SK-N-SH treated with all-trans-retinoic acid at 6 μM for 48 hours (cell line): ENCODE measurements around the gene CD96.

Experiments used
- ATAC-seq: fragments of 200-7000 bp; cut with Tn5 transposase; 3 replicates; pipeline ENCODE4 v1.9.1; 2020; ENCODE audit warnings: mild to moderate bottlenecking, moderate library complexity
- BACH2 ChIP-seq: fragments of 250-450 bp; sonication (Bioruptor Pico); IDR thresholded peaks from 2 replicates; pipeline ENCODE4 v1.9.0; 2021; ENCODE audit warnings: mild to moderate bottlenecking, borderline replicate concordance
- CSDC2 ChIP-seq: fragments of 250-450 bp; sonication (Bioruptor Pico); IDR thresholded peaks from 2 replicates; pipeline ENCODE4 v1.5.0; 2020; ENCODE audit warnings: mild to moderate bottlenecking, moderate library complexity
- CSRNP3 ChIP-seq: fragments of 250-450 bp; sonication (Bioruptor Pico); IDR thresholded peaks from 2 replicates; pipeline ENCODE4 v1.5.1; 2021; ENCODE audit warnings: mild to moderate bottlenecking, moderate library complexity
- ESRRG ChIP-seq: fragments of 250-450 bp; sonication (Bioruptor Pico); IDR thresholded peaks from 2 replicates; pipeline ENCODE4 v1.6.1; 2021; ENCODE audit warnings: mild to moderate bottlenecking
- GLIS3 ChIP-seq: fragments of 250-450 bp; sonication (Bioruptor Pico); IDR thresholded peaks from 2 replicates; pipeline ENCODE4 v1.5.0; 2020; ENCODE audit warnings: mild to moderate bottlenecking, moderate library complexity
- ISL1 ChIP-seq: fragments of 250-450 bp; sonication (Bioruptor Pico); IDR thresholded peaks from 2 replicates; pipeline ENCODE4 v2.1.2; 2022; ENCODE audit warnings: mild to moderate bottlenecking, moderate library complexity
- OSR1 ChIP-seq: fragments of 250-450 bp; sonication (Bioruptor Pico); IDR thresholded peaks from 2 replicates; pipeline ENCODE4 v1.8.0; 2022; ENCODE audit warnings: moderate library complexity, mild to moderate bottlenecking, inconsistent platforms
- POU6F1 ChIP-seq: fragments of 250-450 bp; sonication (Bioruptor Pico); IDR thresholded peaks from 2 replicates; pipeline ENCODE4 v1.8.0; 2021; ENCODE audit warnings: low read depth, mild to moderate bottlenecking, moderate library complexity, borderline replicate concordance
- PPARA ChIP-seq: fragments of 250-450 bp; sonication (Bioruptor Pico); IDR thresholded peaks from 2 replicates; pipeline ENCODE4 v1.5.0; 2020; ENCODE audit warnings: mild to moderate bottlenecking, borderline replicate concordance
- RARB ChIP-seq: fragments of 250-450 bp; sonication (Bioruptor Pico); IDR thresholded peaks from 2 replicates; pipeline ENCODE4 v1.8.0; 2021; ENCODE audit warnings: mild to moderate bottlenecking, moderate library complexity
- SNAI2 ChIP-seq: fragments of 250-450 bp; sonication (Bioruptor Pico); IDR thresholded peaks from 2 replicates; pipeline ENCODE4 v1.5.0; 2020; ENCODE audit warnings: mild to moderate bottlenecking, moderate library complexity
- TCF4 ChIP-seq: fragments of 250-450 bp; sonication (Bioruptor Pico); IDR thresholded peaks from 2 replicates; pipeline ENCODE4 v1.8.0; 2021; ENCODE audit warnings: mild to moderate bottlenecking, moderate library complexity, borderline replicate concordance
- TOX ChIP-seq: fragments of 250-450 bp; sonication (Bioruptor Pico); IDR thresholded peaks from 2 replicates; pipeline ENCODE4 v1.8.0; 2021; ENCODE audit warnings: mild to moderate bottlenecking, moderate library complexity, borderline replicate concordance
- TSHZ2 ChIP-seq: fragments of 250-450 bp; sonication (Bioruptor Pico); IDR thresholded peaks from 2 replicates; pipeline ENCODE4 v1.5.0; 2020; ENCODE audit warnings: mild to moderate bottlenecking, moderate library complexity
- ZC3H10 ChIP-seq: fragments of 250-450 bp; sonication (Bioruptor Pico); IDR thresholded peaks from 2 replicates; pipeline ENCODE4 v1.5.1; 2021; ENCODE audit warnings: mild to moderate bottlenecking, moderate library complexity
- ZFP3 ChIP-seq: fragments of 250-450 bp; sonication (Bioruptor Pico); IDR thresholded peaks from 2 replicates; pipeline ENCODE4 v1.5.0; 2020; ENCODE audit warnings: mild to moderate bottlenecking, moderate library complexity
- ZFP30 ChIP-seq: fragments of 450-650 bp; formaldehyde crosslinking; IDR thresholded peaks from 2 replicates; pipeline ENCODE4 v1.5.0; 2022; ENCODE audit warnings: mild to moderate bottlenecking, moderate library complexity
- ZNF565 ChIP-seq: fragments of 450-650 bp; formaldehyde crosslinking; conservative IDR thresholded peaks from 2 replicates; pipeline ENCODE4 v1.5.0; 2020; ENCODE audit warnings: low read depth, mild to moderate bottlenecking, moderate library complexity
- ZNF70 ChIP-seq: fragments of 450-650 bp; formaldehyde crosslinking; IDR thresholded peaks from 2 replicates; pipeline ENCODE4 v1.5.0; 2020; ENCODE audit warnings: mild to moderate bottlenecking, moderate library complexity
- ZNF8 ChIP-seq: fragments of 450-650 bp; formaldehyde crosslinking; IDR thresholded peaks from 2 replicates; pipeline ENCODE4 v1.5.0; 2020; ENCODE audit warnings: mild to moderate bottlenecking, moderate library complexity
- TF ChIP-seq, protein P1 (sequence below): fragments of 250-450 bp; sonication (Bioruptor Pico); IDR thresholded peaks from 2 replicates; pipeline ENCODE4 v1.5.1; 2020; ENCODE audit warnings: low read depth, mild to moderate bottlenecking, moderate library complexity
- TF ChIP-seq, protein P2 (sequence below): fragments of 250-450 bp; sonication (Bioruptor Pico); IDR thresholded peaks from 2 replicates; pipeline ENCODE4 v1.8.0; 2020; ENCODE audit warnings: mild to moderate bottlenecking, moderate library complexity, borderline replicate concordance

The CD96 gene

GRCh38 chr3:111662907-111663306 lies 120.9 kb downstream of the CD96 start:
- no peak for TF ChIP-seq POU6F1 (CRISPR knock-in tag)
- no peak for TF ChIP-seq TCF4 (CRISPR knock-in tag)
- no peak for TF ChIP-seq ZFP30 (CRISPR knock-in tag)
- TF ChIP-seq TSHZ2 (CRISPR knock-in tag), result no peak
- TF ChIP-seq, protein P1, sequence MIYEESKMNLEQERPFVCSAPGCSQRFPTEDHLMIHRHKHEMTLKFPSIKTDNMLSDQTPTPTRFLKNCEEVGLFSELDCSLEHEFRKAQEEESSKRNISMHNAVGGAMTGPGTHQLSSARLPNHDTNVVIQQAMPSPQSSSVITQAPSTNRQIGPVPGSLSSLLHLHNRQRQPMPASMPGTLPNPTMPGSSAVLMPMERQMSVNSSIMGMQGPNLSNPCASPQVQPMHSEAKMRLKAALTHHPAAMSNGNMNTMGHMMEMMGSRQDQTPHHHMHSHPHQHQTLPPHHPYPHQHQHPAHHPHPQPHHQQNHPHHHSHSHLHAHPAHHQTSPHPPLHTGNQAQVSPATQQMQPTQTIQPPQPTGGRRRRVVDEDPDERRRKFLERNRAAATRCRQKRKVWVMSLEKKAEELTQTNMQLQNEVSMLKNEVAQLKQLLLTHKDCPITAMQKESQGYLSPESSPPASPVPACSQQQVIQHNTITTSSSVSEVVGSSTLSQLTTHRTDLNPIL, result no peak
- TF ChIP-seq GLIS3 (CRISPR knock-in tag), result no peak
- no peak for TF ChIP-seq PPARA
- no peak for TF ChIP-seq RARB (CRISPR knock-in tag)
- no peak for TF ChIP-seq ZNF565 (CRISPR knock-in tag)
- no peak for TF ChIP-seq ZC3H10 (CRISPR knock-in tag)
- no peak for TF ChIP-seq ZFP3 (CRISPR knock-in tag)
- TF ChIP-seq OSR1 (CRISPR knock-in tag), result no peak
- TF ChIP-seq TOX (CRISPR knock-in tag), result no peak
- TF ChIP-seq ZNF8 (CRISPR knock-in tag), result no peak
- no peak for TF ChIP-seq ISL1 (CRISPR knock-in tag)
- no peak for TF ChIP-seq BACH2 (CRISPR knock-in tag)
- no peak for TF ChIP-seq SNAI2 (CRISPR knock-in tag)
- TF ChIP-seq, protein P2, sequence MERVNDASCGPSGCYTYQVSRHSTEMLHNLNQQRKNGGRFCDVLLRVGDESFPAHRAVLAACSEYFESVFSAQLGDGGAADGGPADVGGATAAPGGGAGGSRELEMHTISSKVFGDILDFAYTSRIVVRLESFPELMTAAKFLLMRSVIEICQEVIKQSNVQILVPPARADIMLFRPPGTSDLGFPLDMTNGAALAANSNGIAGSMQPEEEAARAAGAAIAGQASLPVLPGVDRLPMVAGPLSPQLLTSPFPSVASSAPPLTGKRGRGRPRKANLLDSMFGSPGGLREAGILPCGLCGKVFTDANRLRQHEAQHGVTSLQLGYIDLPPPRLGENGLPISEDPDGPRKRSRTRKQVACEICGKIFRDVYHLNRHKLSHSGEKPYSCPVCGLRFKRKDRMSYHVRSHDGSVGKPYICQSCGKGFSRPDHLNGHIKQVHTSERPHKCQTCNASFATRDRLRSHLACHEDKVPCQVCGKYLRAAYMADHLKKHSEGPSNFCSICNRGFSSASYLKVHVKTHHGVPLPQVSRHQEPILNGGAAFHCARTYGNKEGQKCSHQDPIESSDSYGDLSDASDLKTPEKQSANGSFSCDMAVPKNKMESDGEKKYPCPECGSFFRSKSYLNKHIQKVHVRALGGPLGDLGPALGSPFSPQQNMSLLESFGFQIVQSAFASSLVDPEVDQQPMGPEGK (CRISPR knock-in tag), result no peak
- no peak for TF ChIP-seq ESRRG (CRISPR knock-in tag)
- TF ChIP-seq, all 23 proteins: peak for 0

DNA sequence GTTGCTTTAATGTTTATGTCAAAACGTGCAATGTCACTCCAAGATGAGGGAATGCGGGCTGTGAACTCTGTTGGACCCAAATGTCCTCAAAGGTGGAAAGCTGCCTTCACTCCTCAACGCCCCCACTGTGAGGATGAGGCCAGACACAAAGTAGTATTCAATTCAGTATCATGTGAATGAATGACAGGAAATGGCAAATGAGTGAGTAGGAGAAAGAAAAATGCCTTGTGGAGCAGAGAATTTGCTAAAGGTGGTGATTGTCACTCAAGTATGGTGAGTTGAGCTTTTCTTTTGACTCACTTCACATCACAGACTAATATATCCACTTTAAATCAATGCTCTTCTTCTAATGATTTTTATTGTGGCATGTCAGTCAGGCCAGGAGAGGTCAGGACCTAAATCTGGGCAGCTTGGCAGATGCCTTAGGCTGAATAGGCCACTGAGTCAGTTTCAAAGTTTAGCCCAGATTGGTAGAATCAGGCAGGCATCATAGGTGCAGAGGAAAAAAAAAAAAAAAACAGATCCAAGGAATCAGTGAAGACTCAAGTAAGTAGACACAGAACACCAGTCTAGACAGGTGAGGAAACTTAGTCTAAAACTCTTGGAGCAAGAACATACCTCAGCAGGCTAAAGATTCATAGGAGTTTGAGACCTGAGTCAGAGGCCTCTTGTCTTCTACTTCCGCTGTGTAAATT lies 124.2 kb downstream of the CD96 start:
- no peak for TF ChIP-seq CSRNP3 (CRISPR knock-in tag)
- no peak for TF ChIP-seq GLIS3 (CRISPR knock-in tag)
- TF ChIP-seq, protein P1, result no peak
- no peak for TF ChIP-seq CSDC2 (CRISPR knock-in tag)
- no peak for TF ChIP-seq ZNF70 (CRISPR knock-in tag)
- TF ChIP-seq TCF4 (CRISPR knock-in tag), result no peak
- no peak for TF ChIP-seq POU6F1 (CRISPR knock-in tag)
- TF ChIP-seq ISL1 (CRISPR knock-in tag), result no peak
- no peak for ATAC-seq

More at GRCh38 chr3:111662907-111663306, 120.9 kb downstream of the CD96 start:
- ATAC-seq, result no peak
